ENCODE data around the gene HTR3B.

GRCh38 chr11:113877670-113878055, 26.9 kb upstream of the HTR3B start:
- TF ChIP-seq CTCF (IDR thresholded peaks at IDR 0.05) (no peak), POLR2AphosphoS5 (IDR thresholded peaks at IDR 0.05) (no peak), POLR2A (IDR thresholded peaks at IDR 0.05) (no peak)
